GM19099 (cell line): ENCODE measurements around the gene BRME1.

Experiments used
- POLR2A ChIP-seq: IDR thresholded peaks from 3 replicates; pipeline ENCODE4 v1.6.1; 2011; ENCODE audit warnings: low read depth; ENCODE audit not compliant: insufficient read length; ENCODE audit errors: extremely low read depth

Gene BRME1

DNA sequence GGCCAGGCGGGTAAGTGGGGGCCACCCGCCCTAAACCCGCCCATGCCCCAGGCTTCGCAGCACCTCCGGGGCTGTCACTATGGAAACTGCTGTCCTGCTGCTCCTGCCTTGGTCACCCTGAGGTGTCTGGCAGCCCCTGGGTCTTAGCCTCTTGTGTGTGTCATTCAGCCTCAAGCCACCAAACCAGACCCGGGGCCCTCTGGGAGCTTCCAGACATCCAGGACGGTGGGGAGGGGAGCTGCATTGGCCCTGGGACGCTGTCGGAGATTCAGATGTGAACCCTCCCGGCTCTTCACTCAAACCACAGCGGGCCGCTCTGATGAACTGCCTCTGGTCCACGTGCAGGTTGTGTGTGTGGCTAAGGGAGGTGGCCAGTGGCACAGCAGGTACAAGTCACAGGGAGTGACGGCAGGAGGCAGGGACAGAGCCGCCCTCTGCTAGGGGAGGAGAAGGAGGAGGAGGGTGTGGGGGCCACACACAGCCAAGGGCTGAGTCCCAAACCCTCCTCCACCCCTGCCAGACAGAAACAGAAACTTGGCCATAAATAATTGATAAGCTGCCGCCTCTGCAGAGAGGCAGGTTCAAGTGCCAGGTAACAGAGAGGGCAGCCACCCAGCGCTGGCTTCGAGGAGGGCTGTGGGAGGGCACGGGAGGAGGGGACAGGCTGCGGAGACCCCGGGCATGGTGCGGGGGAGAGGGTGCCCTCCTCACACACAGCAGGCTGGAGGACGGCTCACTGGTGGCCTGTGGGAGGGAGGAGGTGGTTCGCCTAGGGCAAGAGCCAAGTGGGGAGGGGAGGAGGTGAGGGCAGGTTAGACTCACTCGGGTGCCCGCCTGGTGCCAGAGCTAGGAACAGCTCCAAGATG lies 21.0 kb downstream of the BRME1 start:
- no peak for TF ChIP-seq POLR2A

DNA sequence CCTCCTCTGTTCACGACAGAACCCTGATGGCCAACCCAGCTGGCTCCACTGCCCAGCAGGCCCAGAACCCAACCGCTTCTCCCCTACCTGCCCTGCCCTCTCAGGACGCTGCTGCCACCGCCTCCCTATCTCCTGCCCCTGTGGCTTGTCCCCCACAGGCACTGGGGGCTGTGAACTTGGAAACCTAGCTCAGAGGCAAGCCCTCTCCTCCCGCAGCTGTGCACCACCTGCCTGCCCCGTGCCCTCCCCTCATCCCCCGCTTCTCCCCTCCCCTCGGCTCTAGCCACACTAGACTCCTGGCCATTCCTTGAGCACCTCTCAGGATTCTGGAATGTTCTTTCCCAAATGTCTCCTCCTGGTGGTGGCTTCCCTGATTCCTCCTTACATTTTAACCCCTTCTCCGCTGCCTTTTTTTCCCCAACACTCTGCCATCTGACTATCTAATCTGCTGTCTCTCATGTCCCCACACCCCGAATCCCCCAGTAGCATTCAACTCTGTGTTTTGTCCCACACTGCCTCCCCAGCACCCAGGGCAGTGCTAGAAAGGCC lies 22.3 kb downstream of the BRME1 start:
- TF ChIP-seq POLR2A, result no peak

DNA sequence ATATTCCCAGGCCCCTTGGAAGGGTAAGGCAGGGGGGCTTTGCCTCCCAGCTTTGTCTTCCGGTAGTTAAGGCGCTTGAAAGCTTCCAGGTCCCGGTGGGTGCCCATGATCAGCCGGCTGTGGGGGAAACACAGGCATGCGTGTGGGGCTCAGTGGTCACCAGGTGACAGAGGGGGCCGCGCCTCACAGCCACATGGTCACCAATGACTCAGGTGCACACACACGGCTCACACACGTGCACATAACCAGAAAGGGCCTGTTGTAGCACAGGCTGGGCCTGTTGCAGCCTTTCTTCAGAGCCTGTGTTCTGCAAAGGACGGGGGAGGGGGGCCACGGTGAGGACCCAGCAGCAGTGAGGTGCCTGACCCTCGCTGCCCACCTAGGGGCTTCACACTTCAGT lies 23.1 kb downstream of the BRME1 start:
- no peak for TF ChIP-seq POLR2A

DNA sequence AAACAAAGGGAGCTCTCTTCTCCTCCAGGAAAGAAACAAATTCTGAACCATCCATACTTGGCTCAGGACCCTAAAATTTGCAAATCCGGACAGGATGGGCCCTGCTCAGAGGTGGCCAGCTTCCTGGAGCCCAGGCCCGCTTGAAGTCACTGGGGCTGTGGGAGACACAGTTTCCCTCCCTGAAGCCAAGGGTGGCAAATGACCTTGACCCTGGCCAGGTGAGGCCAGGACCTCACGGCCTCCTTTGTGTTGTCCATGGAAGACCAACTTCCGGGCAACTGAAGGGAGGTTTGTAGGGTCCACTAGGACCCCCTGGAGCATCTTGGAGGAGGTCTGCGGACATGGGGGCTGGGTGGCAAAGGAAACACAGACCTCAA lies 23.5 kb downstream of the BRME1 start:
- TF ChIP-seq POLR2A, result no peak

DNA sequence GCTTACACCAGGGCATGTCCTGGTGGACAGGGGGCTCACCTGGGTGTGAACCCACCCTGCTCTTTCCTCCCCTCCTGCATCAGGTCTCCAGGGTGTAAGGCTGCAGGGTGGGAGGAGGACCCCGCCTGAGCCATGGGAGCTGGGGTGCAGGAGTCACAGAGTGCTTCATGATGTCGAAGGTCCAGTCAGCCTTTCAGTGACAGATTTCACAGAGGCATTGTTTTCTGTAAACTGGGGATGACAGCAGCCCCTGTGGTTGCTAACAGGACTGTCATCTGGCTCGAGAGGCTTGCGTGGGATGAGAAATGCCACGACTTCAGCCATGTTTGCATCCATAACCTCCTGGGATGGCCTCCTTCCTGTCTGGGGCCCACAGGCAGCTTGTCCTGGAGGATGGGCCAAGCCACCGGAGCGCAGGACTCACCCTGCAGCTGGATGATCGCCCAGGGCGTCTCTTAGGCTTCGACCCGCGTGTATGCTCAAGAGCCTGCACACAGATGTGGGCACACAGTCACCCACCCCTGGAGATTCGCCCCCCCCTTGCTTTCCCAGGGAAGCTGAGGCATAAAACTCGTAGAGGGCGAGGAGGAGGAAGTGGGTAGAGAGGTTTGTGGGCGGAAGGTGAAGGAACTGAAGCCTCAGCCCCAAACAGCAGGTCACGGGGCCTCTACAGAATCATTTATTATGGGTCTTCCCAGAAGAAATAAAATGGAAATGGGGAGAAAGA lies 24.1 kb downstream of the BRME1 start:
- no peak for TF ChIP-seq POLR2A

DNA sequence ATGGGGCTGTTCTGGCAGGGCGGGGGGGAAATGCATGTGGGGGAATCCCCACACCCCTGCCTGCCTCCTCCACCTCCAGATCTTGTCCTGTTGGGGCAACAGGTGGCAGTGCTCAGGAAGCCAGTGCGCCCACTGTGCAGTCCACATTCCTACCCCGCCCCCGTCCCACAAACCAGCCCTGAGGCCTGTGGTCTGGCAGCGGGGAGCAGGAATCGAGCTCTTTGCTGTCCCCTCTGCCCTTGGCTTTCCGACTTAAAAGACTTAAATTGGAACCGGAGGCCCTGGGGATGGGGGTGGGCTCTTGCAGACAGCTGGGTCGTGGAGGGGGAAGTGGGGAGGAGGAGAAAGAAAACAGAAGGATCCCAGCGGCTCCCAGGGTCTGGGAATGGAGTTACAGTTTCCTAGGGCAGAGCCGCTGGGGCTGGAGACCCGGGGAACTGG lies 24.6 kb downstream of the BRME1 start:
- TF ChIP-seq POLR2A, result no peak

DNA sequence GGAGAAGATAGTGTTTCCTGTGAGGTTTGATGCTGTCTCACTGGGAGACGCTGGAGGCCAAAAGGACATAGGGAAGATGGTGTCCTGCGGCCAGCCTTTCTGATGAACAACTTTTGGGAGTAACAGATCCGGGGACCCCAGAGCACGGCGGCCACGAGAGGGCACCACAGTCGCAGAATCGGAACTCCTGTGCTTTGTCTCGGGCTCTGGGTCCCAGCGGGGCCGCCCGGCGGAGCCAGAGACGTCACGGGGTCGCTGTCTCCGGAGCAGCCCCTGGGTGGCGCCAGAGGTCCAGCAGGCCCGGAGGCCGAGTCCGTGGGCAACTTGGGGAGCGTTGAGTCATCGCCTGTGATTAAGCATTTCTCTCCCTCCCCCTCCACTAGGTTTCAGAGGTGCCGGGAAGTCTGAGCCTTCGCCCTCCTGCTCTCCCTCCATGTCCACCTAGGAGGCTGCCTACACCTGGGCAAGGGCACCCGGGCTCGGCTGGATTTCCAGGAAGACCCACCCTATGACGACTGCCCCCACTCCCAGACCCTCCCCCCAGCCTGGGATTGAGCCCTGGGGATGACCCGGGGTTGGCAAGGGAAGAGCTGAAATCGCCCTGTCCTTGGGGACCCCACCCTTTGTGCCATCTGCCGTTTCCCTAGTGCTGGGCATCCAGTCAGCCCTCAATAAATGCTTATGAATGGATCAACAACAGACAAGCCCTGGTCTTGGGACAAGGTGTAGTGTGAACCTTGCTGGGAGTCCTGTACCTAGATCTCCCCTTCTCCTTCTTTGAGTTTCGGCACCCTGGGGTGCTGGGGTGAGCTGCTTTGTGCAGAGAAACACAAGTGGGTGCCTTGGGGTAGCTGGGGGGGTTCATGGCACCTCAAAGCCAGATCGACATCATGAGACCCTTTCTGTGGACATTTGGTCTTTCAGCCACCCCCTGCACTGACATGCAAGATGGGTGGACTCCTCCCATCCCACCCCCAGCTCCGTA lies 25.6 kb downstream of the BRME1 start:
- peak; percentile 44 for TF ChIP-seq POLR2A

DNA sequence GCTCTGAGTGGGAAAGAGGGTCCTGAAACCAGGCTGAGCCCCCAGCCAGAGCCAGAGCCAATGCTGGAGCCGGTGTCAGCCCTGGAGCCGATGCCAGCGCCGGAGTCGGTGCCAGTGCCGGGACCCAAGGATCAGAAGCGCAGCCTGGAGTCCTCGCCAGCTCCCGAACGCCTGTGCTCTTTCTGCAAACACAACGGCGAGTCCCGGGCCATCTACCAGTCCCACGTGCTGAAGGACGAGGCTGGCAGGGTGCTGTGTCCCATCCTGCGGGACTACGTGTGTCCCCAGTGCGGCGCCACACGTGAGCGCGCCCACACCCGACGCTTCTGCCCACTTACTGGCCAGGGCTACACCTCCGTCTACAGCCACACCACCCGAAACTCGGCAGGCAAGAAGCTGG lies 28.6 kb downstream of the BRME1 start:
- TF ChIP-seq POLR2A, result no peak

DNA sequence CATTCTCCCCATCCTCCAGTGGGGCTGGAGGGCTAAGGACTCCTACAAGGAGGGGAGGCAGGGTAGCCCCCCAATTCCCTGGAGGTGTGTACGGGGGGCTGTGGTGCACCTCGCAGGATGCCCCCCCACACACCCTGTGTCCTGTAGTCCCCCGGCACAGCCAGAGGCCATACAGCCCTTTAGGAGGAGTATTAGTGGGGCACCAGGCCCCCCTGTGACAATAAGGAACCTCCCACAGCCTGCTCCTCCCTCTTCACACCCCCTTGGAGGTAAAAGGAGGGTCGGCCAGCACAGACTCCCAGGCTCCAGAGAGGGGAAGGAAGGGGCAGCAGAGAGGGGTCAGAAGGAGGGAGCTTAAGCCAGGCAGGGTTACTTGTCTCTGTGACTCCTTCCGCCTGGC lies 29.1 kb downstream of the BRME1 start, which contains the start of gene NANOS3:
TSS of gene NANOS3 (plus strand) at position 301 of the 400 bp plus-strand sequence. CDS start 115 bp downstream, outside the sequence.
- TF ChIP-seq POLR2A, result no peak

DNA sequence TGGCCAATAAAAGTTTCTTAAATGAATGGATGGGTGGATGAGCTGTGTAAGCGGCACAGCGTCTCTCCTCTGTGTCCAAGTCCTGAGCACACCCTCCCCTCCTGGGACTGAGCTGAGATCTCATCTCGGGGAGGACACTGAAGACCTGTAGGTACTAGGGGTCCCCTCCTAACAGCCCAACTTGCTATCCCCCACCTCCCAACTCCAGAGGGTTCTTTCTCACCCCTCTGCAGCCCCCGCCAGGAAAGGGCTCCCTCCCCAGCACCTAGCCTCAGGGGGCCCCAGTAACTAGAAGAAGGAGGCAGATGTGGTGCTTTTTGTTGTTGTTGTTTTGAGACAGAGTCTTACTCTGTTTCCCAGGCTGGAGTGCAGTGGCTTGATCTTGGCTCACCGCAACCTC lies 30.1 kb downstream of the BRME1 start:
- no peak for TF ChIP-seq POLR2A

DNA sequence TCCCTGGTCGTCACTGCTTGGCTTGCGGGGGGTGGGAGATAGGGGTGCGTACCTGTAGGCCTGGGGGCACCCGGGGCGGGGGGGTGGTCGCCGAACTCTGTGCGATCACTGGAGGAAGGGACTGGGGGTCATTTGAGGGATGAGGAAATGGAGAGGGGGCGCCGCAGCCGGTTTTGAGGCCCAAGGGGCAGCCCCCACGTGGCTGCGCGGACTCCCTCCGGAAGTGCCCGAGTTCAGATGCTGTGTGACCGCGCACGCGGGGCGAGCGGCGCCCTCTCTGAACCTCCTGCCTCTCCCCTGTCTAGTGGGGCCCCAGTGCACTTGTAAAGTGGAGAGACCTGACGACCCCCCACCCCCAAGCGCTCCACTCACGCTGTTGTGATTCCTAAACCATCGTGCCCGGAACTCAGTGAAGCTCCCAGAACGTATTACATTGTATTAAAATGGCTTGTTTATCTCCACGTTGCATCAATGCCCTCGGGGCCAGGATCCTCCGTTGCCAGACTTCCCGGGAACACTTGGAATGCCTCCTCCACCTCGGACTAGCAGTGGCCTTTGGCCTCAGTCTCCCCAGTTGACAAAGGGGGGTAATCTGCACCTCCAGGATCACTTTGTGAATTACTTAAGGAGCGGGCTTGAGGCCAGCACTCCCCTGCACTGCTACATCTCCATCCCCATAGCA lies 31.9 kb downstream of the BRME1 start:
- no peak for TF ChIP-seq POLR2A

DNA sequence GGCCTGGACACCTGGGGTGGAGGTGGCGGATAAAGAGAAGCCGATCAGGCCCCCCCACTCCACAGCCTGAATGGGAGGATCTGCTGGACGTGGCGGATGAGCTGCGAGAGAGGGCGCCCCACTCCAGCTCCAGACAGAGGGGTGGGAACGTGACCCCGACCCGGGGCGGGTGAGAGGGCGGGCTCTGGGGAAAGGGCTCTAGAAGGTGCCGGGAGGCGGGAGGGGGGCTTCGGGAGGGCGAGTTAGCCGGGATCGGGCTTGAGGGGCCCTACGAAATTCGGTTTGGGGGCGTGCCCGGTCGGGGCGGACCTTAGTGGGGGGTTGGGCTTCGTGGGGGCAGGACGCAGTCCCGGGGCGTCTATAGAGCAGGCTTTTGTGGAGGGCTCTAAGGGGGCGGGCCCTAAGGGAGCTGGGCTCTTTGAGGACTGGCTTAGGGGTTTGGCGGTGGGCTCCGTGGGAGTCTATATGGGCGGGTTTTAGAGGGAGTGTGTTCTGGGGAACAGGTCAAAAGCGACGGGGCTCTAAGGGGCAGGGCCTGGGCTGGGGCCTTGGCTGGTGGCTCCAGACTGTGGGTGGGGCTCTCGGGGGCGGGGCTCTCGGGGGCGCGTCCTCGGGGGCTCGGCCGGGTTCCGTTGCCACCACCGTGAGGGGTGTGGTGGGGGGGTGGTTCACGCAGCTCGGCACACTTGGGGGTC lies 33.1 kb downstream of the BRME1 start:
- no peak for TF ChIP-seq POLR2A

DNA sequence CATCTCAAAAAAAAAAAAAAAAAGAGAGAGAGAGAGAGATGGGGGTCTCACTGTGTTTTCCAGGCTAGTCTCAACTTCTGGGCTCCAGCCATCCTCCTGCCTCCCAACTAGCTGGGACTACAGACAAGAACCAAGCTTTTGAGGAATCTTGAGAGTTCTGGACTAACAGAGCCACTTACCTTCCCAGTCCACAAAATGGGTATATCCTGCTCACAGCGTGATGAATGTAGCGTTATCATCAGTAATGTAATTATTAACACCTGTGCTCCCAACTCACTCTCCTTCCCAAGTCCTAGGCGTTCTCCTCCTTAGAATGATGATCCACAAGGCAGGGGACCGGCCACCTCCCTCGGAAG lies 33.6 kb downstream of the BRME1 start:
- TF ChIP-seq POLR2A, result no peak
